TTC549 (cell line): ENCODE results near the gene RAB11FIP3.

ENCODE experiments used
- FAIRE-seq: peaks from 2 replicates; lab custom pipeline; 2012; peaks lifted over from hg19 to GRCh38; lab: Jason Lieb, UNC

RAB11FIP3 gene

GRCh38 chr16:534135-534534, 108.7 kb downstream of the RAB11FIP3 start:
- FAIRE-seq, result no peak

DNA sequence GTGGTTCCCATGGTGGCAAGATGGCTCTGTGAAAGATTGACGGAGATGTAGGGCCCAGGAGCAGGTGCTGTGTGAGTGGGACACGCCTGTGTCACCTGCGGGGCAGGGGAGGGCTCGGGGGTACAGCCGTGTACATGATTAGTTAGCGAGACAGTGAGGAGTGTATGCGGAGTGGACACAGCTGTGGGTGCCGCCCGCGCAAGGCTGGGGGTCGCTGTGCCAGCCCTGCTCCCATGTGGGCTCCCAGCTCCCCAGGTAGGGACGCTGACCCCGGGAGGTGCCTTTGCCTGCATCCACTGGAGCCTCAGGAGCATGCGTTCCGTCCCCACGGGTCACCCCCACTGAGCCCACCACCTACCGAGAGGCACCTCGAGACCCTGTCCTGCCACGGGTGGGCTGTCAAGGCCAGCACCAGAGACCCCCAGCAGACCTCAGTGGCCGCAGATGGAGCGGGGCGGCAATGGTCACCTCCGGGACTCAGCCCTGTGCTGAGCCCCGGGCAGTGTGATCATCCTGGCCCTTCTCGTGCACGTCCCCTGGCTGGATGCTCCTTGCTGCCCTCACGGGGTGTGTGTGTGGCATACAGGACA, 109.5 kb downstream of the RAB11FIP3 start:
- FAIRE-seq, result no peak

DNA sequence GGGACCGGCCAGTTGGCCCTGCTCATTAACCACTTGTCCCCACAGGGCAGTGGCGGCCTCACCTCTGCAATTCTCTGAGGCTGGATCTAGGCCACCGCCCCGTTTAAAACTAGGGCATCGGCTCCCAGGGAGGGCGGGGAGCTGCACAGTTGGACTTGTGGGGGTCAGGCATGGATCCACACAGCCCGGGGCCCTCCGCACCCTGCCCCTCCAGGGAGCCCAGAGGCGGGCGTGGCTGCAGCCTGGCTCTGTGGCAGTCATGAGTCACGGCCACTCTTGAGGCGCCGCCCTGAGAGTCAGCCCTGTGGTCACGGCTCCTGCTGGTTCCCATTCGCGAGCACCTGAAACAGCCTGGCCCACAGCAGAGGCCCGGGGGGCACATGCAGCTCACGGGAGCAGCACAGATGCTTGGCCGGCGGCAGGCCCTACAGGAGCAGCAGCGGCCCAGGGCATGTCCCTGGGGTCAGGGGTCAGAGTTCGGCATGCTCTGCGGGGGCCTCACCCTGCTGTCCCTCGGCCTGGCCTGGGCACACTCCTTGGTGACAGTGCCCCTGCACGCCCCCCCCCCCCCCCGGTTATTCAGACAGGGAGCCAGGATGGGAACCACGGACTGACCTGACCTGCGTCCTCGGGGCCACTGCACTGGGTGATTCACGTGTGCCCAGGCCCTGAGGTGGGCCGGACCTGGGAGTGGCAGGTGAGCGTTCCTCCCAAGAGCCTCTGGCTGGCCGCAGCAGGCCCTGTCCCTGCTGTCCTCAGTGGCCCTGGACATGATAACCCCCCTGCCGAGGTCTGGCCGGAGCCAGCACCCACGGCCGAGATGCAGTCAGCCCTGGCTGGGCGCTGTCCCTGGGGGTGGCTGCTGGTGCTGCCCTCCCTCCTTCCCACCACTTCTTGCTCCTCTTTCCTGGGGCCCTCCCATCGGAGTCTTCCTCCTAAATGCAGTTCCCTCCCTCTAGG, 110.3 kb downstream of the RAB11FIP3 start:
- no peak for FAIRE-seq

- FAIRE-seq, result no peak
Measured at GRCh38 chr16:536746-537145, 111.3 kb downstream of the RAB11FIP3 start.

DNA sequence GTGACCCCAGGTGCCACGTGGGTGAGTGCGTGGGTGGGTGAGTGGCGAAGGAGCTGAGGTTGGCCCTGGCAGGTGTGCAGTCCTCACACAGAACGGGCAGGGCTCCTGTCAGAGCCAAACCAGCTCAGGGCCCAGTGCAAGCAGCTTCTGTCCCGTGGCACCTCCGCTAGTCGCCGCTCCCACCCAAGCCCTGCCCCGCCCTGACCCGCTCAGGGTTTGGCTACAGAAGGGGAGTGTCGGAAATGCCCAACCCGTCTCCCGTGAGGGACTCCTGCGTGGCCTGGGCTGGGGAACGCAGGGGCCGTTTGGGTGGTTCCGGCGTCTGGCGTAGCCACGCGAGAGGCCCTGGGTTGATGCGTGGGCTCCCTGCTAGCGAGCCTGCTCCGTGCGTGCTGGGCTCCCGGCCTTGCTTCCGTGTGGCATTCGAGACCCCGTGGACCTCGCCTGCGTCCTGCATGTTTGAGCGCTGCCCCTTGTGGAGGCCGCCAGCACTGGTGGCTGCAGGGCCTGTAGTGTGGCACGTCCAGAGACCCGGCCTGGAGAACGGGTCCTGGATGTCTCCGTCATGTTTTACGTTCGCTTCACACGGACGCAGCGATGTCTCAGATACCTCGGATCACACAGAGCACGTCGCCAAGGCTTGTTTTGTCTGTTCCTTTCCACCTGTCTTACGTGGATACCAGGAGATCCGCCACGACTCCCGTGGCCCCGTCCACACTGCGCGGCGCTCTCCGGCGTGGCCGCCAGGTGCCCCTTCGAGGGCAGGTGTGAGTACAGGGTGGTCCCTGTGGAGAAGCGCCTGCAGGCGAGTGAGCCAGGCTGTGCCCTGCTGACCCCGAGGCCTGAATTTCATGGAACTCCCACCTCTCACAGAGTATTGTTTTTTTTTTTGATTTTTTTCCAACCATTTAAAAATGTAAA, 112.2 kb downstream of the RAB11FIP3 start:
- FAIRE-seq, result no peak

GRCh38 chr16:539901-540530, 114.6 kb downstream of the RAB11FIP3 start:
- no peak for FAIRE-seq

DNA sequence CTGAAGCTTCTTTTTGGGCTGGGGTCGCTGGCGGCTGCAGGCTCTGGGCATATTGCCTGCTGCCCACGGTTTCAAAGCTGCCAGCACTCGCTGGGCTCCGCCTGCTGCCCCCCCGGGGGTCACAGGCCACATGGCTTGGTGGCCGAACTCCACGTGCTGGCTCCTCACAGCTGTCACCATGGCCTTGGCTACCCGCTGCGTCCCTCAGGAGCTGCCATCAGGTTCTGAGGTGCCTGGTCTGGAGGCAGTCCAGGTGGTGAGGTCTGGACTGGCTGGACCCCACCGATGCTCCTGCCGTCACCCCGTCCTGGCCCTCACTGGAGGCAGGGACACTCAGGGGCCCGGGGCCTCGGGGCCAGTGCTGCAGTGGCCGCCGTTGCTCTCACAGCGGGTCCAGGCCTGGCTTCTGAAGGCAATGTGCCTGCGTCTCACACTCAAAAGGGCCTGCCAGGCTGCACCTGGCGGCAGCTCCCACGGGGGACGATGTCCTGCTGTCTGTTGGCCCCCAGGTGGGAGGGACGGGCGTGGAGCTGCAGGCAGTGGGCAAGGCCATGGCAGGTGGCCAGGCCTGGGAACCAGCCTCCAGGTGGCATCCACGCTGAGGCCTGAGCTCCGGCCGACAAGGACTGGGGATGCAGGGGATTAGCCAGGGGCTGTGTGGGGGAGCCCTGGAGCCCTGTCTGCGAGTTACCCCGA, 115.3 kb downstream of the RAB11FIP3 start:
- FAIRE-seq, result no peak

DNA sequence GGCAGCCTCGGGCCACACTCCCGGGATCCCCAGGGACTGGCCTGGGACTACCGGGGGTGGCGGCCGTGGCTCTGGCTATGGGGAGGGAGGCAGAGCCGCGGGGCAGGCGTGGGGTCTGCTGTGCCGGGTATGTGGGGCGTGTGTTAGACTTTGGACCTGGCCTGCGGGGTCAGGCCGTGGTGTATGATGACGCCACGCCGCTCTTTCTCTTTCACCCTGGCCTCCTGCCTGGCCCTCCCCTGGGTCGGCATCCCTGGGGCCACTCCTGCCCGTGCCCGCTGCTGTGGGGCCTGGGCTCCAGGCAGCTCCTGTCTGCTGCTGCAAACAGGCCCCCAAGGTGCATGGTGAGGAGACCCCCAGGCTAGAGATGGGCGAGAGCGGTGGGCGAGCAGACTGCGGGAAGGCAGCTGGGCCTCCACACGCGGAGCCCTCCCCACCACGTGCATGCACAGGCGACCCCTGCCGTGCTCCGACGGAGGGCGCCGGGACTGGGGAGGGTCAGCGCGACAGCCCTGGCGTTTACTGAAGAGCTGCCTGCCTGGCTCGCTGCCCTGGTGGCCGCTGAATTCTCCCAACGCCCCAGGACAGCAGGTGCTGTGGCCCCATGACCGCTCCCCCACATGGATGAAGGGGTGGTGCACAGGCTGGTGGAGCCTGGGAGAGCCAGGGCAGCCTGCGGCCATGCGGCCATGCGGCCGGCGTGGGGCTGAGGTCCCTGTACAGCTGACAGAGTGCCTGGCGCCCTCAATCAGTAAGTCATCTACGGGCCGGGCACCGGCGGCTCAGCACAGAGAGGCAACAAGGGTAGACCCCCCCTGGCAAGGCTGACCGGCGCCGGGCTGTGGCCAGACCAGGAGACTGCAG, 118.1 kb downstream of the RAB11FIP3 start:
- FAIRE-seq, result no peak

- no peak for FAIRE-seq
Measured at GRCh38 chr16:544517-544916, 119.1 kb downstream of the RAB11FIP3 start.

DNA sequence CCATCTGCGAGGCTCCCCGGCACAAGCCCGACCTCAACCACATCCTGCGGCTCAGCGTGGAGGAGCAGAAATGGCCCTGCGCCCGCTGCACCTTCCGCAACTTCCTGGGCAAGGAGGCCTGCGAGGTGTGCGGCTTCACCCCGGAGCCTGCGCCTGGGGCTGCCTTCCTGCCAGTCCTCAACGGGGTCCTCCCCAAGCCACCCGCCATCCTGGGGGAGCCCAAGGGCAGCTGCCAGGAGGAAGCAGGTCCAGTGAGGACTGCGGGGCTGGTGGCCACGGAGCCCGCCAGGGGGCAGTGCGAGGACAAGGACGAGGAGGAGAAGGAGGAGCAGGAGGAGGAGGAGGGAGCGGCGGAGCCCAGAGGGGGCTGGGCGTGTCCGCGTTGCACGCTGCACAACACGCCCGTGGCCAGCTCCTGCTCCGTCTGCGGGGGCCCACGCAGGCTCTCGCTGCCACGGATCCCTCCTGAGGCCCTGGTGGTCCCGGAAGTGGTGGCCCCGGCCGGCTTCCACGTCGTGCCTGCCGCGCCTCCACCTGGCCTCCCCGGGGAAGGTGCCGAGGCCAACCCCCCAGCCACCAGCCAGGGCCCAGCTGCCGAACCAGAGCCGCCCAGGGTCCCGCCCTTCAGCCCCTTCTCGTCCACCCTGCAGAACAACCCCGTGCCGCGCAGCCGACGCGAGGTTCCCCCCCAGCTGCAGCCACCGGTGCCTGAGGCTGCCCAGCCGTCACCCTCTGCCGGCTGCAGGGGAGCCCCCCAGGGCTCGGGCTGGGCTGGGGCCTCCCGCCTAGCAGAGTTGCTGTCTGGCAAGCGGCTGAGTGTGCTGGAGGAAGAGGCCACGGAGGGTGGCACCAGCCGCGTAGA, 121.7 kb downstream of the RAB11FIP3 start:
- FAIRE-seq, result no peak

- FAIRE-seq, result no peak
Measured at GRCh38 chr16:548586-548985, 123.1 kb downstream of the RAB11FIP3 start.

DNA sequence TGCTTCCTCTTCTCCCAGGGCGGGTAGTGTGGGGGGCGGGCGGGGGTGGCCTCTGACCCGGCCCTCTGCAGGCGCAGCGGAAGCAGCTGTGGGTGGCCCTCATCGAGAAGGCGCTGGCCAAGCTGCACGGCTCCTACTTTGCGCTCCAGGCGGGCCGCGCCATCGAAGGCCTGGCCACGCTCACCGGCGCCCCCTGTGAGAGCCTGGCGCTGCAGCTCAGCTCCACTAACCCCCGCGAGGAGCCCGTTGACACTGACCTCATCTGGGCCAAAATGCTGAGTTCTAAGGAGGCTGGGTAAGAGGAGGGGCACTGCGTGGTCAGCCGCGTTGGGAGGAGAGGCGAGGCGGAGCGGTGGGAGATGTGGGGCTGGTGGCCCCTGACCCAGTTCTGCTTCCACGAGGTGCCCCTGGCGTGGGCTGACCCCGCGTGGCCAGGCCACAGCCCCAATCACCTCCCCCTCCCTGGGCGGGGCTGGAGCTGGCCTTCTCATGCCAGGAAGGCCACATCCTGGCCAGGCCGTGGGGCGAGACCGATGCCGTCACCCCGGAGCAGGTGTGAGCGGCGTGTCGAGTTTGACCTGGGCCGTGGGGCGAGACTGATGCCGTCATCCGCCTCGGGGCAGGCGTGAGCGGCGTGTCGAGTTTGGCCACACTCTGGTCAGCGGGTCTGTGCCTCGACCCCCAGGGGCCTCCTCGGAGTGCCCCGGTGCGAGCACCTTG, 124.3 kb downstream of the RAB11FIP3 start:
- FAIRE-seq, result no peak

DNA sequence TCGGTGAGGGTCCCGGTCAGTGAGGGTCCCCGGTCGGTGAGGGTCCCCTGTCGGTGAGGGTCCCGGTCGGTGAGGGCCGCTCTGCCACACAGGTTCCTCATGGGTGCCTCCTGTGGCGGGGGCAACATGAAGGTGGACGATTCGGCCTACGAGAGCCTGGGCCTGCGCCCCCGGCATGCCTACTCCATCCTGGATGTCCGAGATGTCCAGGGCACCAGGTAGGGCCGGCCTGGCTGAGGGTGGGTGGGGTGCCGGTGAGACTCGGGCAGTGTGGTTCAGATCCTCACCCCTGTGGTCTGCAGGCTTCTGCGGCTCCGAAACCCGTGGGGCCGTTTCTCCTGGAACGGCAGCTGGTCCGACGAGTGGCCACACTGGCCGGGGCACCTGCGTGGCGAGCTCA, 125.8 kb downstream of the RAB11FIP3 start:
- FAIRE-seq, result no peak

- no peak for FAIRE-seq
Measured at GRCh38 chr16:552171-552570, 126.7 kb downstream of the RAB11FIP3 start.

DNA sequence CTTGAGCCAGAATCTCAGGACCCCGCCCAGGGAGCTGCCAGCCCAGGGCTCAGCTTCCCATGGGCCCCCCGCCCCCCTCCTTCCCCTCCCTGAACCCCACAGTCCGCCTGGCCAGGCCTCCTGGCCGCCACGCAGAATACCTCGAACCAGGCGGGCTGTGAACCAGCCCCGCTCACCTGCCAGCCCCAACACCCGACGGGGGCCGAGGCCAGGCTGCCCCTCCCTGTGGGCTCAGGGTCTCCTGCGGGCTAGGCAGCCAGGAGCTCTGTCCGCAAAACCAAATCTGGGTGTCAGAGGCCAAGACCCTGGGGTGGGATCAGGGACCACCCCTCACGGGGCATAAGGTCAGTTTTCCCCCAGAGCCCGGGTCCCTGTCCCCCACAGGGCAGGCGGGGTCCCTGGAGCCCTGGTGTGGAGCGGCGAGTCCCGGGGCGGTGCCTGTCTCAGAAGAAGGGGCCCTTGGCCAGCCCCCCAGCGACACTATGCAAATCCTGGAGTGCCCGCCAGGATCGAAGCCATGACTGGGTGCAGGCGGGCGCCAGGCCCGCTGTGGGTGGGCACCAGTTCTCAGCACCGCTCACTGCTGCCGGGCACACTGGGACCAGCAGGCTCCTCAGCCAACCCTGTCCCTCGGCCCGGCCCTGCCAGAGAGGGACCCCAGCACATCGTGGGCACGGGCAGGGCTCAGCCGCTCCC, 128.3 kb downstream of the RAB11FIP3 start:
- FAIRE-seq, result no peak

- FAIRE-seq, result no peak
Measured at GRCh38 chr16:554297-554621, 128.8 kb downstream of the RAB11FIP3 start.

- no peak for FAIRE-seq
Measured at GRCh38 chr16:554640-555365, 129.4 kb downstream of the RAB11FIP3 start.
